NCI-H1694 treated with DMSO at 0.1 percent for 48 hours (cell line): Measurements from ENCODE around the gene FNBP1.
"Not testable (repeated sequence)": the region's sequence is repeated elsewhere in the genome, so short reads cannot be mapped to it uniquely, and the experiment has no call there.

Experiments used
- DNase-seq: peaks from one replicate; lab custom pipeline; 2025; lab: John Stamatoyannopoulos, UW

The FNBP1 gene

DNA sequence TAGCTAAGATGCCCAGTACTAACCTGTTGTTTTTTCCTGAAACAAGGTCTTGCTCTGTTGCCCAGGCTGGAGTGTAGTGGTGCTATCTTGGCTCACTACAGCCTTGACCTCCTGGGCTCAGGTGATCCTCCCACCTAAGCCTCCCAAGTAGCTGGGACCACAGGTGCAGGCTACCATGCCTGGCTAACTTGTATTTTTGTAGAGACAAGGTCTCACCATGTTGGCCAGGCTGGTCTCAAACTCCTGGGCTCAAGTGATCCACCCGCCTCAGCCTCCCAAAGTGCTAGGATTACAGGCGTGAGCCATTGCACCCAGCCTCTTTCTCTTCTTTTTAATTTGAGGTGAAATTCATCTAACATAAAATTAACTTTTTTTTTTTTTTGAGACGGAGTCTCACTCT, 21.1 kb downstream of the FNBP1 start:
- DNase-seq: not testable (repeated sequence)

DNA sequence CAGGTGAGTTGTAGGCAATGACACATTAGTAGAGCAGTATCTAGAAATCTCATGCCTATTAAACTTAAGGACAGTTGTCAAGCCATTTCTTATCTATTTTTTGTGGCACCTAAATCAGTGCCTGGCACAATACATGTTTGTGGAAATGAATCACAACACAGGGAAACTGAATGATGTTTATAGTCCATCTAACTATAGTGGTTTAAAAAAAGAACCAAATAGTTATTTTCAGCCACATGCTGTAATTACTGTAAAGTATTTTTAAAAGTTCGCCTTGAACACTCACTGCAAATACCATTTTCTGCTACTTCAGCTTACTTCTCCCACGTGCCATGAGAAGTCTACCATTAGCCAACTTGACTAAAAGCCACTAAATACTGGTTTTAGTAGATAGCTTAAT, 21.9 kb downstream of the FNBP1 start:
- DNase-seq: no peak

DNA sequence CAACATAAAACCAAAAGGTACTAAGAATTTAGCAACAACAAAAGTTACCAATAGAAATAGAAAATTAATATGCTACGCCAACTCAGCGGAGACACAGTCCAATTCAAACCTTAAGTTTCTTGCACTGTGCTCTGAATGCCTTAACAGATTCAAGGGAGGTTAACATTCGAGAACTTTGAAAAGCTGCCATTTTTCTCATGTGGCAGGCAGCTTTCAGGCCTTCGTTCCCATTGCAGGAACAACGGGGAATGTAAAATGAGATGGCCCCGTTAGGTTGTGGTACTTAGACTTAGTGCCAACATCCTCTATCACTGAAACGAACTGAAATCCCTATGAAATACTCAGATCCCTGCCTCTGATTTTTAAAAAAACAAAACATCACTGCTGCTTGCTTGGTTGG, 22.4 kb downstream of the FNBP1 start:
- DNase-seq: no peak

DNA sequence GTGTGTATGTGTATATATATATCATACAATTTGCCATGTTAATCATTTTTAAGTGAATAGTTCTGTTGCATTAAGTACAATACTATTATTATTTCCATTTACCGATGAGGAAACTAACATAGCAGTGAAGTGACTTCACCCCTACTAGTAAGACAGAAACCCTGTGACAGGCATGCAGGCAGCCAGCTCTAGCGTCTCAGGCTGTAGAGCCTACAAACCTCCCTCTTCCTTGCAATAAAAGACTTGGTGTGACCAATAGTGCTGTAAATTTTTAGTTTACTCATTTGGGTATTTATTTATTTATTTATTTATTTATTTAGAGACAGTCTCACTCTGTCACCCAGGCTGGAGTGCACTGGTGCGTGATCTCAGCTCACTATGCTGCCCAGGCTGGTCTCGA, 24.7 kb downstream of the FNBP1 start:
- no peak for DNase-seq

DNA sequence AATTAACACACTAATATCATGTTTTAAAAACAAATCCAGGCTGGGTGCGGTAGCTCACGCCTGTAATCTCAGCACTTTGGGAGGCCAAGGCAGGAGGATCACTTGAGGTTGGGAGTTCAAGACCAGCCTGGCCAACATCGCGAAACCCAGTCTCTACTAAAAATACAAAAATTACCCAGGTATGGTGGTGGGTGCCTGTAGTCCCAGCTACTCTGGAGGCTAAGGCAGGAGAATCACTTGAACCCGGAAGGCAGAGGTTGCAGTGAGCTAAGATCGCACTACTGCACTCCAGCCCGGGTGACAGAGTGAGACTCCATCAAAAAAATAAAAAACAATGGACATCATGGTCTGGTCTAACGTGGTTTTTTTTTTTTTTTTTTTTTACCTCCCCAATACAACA, 25.5 kb downstream of the FNBP1 start:
- DNase-seq: not testable (repeated sequence)

DNA sequence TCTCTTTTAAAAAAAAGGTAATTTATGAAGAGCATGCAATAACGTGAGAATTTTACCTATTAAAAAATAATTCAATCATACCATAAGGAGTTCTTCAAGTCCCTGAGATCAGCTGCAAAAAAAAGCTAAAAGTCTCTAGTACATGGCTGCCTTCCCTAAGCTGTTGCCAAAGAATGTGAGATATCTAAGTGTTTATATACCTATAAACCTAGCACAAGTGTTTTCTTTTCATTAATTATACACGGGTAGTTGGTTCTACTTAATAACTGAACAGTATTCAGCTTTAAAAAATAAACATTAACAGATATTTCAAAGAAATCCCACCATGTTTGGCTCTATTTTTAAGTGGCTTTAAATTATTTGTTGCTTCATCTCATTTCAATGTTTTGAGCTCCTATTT, 25.9 kb downstream of the FNBP1 start:
- no peak for DNase-seq

DNA sequence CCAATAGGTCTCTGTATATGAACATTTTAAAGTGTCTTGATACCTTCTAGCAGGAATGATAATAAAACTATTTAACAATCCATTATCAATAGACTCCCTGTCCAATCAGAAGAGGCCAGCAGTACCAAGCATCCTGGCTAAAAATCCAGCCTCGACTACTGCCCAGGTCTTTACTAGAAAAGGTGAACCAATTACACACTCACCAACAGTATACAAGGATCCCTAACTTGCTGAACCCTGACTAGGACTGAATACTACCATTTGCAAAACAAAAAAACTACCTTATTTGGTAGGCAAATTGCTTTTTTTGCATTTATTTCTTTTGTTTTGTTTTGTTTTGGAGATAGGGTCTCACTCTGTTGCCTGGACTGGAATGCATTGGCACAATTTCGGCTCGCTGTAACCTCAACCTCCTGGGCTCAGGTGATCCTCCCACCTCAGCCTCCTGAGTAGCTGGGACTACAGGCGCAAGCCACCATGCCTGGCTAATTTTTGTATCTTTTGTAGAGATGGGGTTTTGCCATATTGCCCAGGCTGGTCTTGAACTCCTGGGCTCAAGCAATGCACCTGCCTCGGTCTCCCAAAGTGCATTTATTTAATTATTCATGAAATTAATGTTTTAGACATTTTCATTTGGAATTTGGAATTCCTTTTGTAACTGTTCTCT, 27.5 kb downstream of the FNBP1 start:
- no peak for DNase-seq

DNA sequence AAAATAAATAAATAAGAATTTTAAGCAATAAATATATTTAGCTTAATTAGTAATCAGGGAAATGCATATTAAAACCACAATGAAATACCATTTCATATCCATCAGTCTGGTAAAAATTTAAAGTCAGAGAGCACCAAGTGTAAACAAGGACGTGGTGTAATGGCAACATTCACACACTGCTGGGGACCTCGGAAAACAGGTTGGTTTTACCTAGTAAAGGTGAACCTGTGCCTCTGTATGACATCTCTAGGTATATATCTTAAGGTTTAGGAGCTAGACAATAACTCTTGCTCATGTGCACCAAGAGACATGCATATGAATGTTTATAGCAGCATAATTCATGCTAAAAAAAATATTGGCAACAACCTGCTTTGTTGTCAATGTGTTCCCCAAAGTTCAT, 29.7 kb downstream of the FNBP1 start:
- DNase-seq: no peak

DNA sequence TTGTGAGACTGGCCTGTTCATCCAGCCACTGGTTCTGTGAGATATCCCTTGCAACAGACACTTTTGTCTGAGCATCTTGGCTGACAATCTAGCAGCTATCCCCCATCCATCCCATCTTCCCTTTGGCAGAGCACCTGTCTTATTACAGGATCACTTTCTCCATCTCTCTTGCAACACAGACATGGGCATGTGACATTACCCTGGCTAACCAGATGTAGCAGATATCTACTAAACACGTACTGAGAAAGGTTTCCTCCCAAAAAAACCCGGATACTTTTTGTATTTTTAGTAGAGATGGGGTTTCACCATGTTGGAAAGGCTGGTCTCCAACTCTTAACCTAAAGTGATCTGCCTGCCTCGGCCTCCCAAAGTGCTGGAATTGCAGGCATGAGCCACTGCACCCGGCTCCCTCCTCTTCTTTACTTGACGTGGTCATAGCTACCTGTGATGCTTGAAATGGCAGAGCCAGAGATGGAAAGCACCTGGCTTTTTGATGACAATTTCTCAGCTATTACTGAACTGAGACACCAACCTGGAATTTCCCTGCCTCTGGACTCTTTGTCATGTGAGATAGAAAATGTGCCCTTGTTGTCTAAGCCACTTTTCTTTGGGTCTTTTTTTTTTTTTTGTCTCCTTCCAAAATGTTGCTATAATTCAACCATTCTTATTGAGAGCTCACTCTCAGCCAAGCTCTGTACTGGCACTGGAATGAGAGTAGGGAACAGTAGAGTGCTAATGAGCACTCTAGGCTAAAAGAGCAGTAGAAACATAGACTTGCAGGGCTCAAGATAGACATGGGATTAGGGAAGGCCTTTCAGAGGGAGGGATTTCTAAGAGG, 32.6 kb downstream of the FNBP1 start:
- no peak for DNase-seq

DNA sequence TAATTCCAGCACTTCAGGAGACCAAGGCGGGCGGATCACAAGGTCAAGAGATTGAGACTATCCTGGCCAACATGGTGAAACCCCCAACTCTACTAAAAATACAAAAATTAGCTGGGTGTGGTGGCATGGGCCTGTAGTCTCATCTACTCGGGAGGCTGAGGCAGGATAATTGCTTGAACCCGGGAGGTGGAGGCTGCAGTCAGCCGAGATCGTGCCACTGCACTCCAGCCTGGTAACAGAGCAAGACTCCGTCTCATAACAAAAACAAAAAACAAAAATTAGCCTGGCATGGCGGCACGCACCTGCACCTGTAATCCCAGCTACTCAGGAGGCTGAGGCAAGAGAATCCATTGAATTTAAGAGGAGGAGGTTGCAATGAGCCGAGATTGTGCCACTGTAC, 33.4 kb downstream of the FNBP1 start:
- DNase-seq: not testable (repeated sequence)

DNA sequence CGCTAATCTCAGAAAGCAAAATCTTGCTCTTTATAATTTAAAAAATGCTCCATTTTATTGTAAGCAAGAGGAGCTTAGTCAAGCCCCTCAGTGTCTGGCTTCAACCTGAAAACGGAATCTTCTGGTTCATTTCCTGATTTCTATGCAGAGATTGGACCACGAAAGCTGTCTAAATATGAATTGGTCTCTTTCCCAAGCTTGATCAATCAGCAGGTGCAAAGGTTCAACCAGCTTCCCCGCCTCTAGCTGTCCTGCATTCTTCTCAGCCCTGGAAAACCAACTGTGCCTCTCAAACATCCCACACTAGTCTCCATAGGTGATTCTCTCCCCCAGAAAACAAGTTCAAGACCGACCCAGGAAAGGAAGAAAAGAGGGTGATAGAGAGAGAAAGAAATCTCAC, 34.5 kb downstream of the FNBP1 start:
- DNase-seq: no peak

DNA sequence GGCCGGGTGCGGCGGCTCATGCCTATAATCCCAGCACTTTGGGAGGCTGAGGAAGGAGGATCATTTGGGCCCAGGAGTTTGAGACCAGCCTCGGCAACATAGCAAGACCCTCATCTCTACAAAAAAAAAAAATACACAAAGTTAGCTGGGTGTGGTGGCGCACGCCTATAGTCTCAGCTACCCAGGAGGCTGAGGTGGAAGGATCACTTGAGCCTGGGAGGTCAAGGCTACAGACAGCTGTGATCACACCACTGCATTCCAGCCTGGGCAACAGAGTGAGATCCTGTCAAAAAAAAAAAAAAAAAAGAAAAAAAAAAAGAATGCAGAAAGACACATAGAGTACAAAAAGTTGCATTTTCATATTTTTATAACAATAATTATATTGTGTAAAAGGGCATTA, 36.0 kb downstream of the FNBP1 start:
- not testable (repeated sequence) for DNase-seq

DNA sequence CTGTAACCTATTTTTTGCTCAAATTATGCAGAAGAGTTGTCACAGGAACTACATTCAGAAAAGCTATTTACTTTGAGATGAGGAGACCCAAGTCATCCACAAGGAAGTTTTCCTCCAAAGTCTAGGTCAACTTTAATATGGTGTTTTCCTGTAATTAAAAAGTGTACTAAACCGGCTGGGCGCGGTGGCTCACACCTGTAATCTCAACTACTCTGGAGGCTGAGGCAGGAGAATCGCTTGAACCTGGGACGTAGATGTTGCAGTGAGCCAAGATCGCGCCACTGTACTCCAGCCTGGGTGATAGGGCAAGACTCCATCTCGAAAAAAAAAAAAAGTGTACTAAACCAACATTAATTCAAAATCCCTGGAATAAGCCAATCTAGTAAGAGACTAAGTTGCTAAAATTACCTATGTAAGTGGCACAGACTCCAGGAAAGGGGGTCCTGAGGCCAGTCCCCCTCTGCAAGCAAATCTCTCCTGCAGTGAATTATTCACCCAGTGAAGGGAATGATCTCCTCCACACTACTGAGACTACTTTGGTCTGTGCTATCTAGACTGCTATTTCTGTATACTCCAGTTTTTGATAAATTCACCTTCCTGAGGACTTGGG, 38.9 kb downstream of the FNBP1 start:
- no peak for DNase-seq

DNA sequence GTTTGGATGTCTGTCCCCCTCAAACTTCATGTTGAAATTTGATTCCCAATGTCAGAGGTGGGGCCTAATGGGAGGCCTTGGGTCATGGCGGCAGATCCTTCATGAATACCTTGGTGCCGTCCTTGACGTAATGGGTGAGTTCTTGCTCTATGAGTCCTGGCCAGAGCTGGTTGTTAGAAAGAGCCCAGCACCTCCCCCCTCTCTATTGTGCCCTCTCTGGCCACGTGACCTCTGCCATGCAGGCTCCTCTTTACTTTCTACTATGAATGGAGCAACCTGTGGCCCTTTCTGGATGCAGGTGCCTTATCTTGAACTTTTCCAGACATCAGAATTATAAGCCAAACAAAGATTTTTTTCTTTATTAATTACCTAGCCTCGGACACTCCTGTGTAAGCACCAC, 40.7 kb downstream of the FNBP1 start:
- DNase-seq: no peak

DNA sequence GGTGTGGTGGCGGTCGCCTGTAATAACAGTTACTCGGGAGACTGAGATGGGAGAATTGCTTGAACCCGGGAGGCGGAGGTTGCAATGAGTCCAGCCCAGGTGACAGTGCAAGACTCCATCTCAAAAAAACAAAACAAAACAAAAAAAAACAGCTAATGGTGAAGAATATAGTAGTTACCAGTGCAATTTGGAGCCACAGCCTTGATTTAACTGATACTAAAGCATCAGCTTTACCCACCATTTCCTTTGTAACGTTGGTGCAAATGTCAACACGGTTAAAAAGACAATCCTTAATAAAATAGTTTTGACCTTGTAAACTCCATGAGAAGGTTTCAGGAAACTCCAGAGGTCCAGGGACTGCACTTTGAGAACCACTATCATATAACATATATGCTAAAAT, 41.8 kb downstream of the FNBP1 start:
- DNase-seq: no peak

DNA sequence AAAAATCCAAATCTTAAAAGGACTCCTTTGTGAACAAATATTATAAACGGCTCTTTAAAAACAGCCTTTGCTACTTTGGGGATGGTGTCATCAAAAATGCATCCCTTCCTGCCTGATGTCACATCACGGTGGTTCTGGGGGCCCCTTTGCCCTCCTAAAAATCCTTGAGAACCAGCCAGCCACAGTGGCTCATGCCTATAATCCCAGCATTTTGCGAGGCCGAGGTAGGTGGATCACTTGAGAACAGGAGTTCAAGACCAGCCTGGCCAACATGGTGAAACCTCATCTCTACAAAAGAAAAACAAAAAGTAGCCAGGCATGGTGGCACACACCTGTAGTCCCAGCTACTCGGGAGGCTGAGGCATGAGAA, 43.9 kb downstream of the FNBP1 start:
- no peak for DNase-seq

DNA sequence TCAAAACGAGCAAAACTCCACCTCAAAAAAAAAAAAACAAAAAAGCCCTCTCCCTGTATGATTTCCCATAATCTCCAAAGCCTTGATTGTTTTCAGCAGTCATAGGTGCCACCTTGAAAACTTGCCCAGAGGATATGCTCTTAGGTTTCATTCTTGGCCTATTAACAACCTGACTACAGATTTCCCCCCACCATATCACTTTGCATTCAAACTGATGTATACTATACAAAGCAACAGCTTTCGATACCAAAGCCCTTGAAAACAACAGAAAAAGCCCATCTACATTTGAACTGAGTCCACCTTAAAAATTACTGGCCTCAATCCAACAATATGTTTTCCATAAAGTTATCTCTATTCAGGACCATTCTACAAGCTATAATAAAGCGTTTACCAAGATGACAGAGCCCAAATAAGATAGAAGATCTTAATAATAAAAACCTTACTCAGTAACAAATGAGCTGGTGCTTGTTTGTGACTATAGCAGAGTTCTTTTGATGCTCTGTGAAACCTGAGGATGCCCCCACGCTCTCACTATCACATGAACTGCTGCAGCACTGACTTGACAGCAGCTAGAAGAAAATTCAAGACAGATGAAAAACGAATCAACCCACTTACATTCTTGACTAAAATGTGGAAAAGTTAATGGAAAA, 44.4 kb downstream of the FNBP1 start:
- DNase-seq: no peak

DNA sequence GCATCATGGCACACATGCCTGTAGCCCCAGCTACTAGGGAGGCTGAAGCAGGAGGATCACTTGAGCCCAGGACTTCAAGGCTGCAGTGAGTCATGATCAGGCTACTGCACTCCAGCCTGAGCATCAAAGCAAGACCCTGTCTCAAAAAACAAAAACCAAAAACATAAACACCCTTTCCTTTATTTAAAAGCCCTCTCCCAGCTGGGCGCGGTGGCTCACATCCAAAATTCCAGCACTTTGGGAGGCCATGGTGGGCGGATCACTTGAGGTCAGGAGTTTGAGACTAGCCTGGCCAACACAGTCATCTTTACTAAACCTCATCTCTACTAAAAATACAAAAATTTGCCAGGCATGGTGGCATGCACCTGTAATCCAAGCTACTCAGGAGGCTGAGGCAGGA, 45.3 kb downstream of the FNBP1 start:
- not testable (repeated sequence) for DNase-seq

DNA sequence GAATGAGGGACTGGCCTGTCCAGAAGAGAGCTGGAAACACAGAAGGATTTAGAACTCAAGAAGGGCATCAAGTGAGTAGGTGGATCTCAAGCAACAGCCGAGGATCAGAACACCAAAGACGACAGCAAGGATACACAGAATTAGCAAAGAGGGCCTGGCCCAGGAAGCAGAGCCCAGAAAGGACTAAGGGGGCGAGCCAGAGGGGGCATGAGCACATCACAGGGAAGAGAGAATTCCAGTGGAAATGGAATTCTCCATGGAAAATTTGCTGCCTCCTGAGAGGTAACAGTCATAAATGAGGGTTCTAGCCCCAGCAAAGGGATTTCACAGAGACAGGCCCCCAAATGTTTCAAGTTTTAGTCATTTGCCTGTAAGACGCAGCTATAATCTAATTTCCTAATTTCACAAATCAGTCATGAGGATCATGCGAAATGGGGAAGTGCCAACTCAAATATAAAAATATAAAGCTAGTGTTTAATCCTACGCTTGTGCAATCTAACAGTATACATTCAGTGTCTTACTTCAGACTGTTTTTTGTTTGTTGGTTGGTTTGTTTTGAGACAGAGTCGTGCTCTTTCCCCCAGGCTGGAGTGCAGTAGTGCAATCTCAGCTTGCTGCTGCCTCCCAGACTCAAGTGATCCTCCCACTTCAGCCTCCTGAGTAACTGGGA, 46.7 kb downstream of the FNBP1 start:
- no peak for DNase-seq

DNA sequence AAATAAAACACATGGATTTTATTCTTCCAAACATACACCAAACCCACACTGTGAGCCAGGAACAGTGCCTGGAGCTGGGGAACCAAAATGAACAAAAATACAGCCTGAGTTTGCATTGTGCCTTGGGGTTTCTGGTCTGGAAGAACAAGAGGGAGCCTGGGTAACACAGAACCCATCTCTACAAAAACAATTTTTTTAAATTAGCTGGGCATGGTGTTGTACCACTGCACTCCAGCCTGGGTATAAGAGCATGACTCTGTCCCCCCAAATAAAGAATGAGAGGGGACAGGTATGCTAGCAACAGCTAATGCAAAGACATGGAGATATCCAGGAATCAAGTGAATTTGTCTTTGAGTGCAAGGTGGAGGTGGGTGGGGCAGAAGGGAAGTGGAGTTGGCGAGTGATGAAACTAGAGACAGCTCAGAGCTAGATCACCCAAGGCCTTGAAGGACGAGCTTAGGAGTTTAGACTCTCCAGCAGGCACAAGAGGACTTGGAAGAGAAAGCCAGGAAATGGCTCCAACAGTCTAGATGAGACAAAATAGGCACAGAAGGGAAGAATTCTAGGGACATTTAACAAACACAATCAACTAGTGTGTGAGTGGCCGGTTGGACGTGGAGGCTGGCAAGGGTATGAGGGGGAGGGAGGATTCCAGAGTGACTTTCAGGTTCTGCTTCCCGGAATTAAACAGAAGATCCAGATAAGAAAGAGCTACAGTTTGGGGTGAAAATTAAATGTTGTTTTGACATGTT, 47.4 kb downstream of the FNBP1 start:
- DNase-seq: no peak

DNA sequence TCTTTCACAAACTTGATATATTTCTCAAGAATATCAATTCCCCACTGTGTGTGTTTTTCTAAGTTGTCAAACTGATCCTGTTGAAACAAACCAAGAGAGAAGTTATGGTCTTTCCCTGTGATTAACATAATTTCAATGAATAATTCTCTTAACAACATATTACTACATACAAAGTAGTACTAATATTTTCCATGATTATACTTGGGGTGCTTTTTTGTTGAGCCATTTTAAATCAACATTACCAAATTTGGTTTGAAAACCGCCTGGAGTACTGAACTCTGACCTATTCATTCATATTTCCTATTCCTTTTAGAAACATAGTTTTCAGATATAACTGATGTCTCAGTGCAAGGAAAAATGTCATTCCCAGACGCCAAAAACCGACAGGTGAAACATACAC, 48.1 kb downstream of the FNBP1 start:
- DNase-seq: no peak

DNA sequence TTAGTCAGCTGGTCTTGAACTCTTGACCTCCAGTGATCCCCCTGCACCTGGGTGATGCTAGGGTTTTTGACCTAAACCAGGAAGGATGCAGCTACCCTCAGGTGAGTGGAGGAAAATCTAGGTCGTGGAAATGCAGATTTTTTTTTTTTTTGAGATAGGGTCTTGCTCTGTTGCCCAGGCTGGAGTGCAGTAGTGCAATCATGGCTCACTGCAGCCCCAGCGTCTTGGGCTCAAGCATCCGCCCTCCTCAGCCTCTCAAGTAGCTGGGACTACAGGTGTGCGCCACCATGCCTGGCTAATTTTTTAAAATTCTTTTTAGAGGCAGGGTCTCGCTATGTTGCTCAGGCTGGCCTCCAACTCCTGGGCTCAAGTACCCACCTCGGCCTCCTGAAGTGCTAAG, 51.9 kb downstream of the FNBP1 start:
- DNase-seq: not testable (repeated sequence)
